Activated CD4-positive, alpha-beta T cell treated with anti-CD3 and anti-CD28 coated beads, Interleukin-2, amount 50 U/mL, for 1 hour (primary cell): ENCODE results near the gene OR10H3.
"Not testable (repeated sequence)": the region's sequence is repeated elsewhere in the genome, so short reads cannot be mapped to it uniquely, and the experiment has no call there.

Experiments
- DNase-seq: peaks from one replicate; pipeline ENCODE4 v3.0.0-alpha.2; 2020

Gene OR10H3

GRCh38 chr19:15737722-15738121 lies at the start of gene OR10H3:
TSS of gene OR10H3 (plus strand) at chr19:15737985. CDS start at chr19:15741393, 3,408 bp downstream.
- no peak for DNase-seq

- DNase-seq: no peak
These were observed 41.1 kb upstream of the OR10H3 start for GRCh38 chr19:15696654-15697194.

GRCh38 chr19:15701757-15702533 lies 35.8 kb upstream of the OR10H3 start:
- DNase-seq: no peak

GRCh38 chr19:15702534-15702930 lies 35.3 kb upstream of the OR10H3 start:
- peak; percentile 18 for DNase-seq

GRCh38 chr19:15714638-15715037 lies 23.1 kb upstream of the OR10H3 start:
- no peak for DNase-seq

GRCh38 chr19:15715642-15716041 lies 22.1 kb upstream of the OR10H3 start:
- no peak for DNase-seq

- no peak for DNase-seq
These were observed 20.0 kb upstream of the OR10H3 start for GRCh38 chr19:15717809-15718208.

- no peak for DNase-seq
These were observed 16.5 kb upstream of the OR10H3 start for GRCh38 chr19:15721268-15721667.

GRCh38 chr19:15722956-15723355 lies 14.8 kb upstream of the OR10H3 start:
- no peak for DNase-seq

GRCh38 chr19:15727724-15728123 lies 10.1 kb upstream of the OR10H3 start, which contains the start of gene OR10H2:
TSS of gene OR10H2 (plus strand) at chr19:15728024. CDS start at chr19:15728044, 20 bp downstream.
- no peak for DNase-seq

GRCh38 chr19:15730538-15730937 lies 7.2 kb upstream of the OR10H3 start:
- no peak for DNase-seq

GRCh38 chr19:15732388-15732787 lies 5.4 kb upstream of the OR10H3 start:
- no peak for DNase-seq

- DNase-seq: no peak
These were observed 3.9 kb upstream of the OR10H3 start for GRCh38 chr19:15733895-15734294.

GRCh38 chr19:15740785-15741184 lies 3.0 kb downstream of the OR10H3 start:
- DNase-seq: no peak

- DNase-seq: no peak
These were observed 10.5 kb downstream of the OR10H3 start for GRCh38 chr19:15748239-15748638.

- DNase-seq: no peak
These were observed 20.6 kb downstream of the OR10H3 start for GRCh38 chr19:15758379-15758778.

GRCh38 chr19:15759962-15760565 lies 22.3 kb downstream of the OR10H3 start:
- no peak for DNase-seq

- DNase-seq: no peak
These were observed 31.8 kb downstream of the OR10H3 start for GRCh38 chr19:15769586-15769985.

- not testable (repeated sequence) for DNase-seq
These were observed 36.4 kb downstream of the OR10H3 start for GRCh38 chr19:15774159-15774558.

- no peak for DNase-seq
These were observed 37.5 kb downstream of the OR10H3 start for GRCh38 chr19:15775249-15775648.

GRCh38 chr19:15776264-15776663 lies 38.5 kb downstream of the OR10H3 start:
- DNase-seq: no peak

- DNase-seq: no peak
These were observed 39.5 kb downstream of the OR10H3 start for GRCh38 chr19:15776991-15777970.
